Mammary epithelial cell (primary cell): Measurements from ENCODE around the gene PPP1R9B.

Experiments
- EZH2 ChIP-seq: IDR thresholded peaks from 2 replicates; pipeline ENCODE4 v1.6.1; 2012; ENCODE audit warnings: low read length, inconsistent platforms, borderline replicate concordance
- TF ChIP-seq, protein P1 (sequence below), 2 donors: IDR thresholded peaks in 1 of 2; conservative IDR thresholded peaks in 1 of 2; 2 replicates each; pipeline ENCODE4 v1.5.1; 2011 to 2012; ENCODE audit warnings: inconsistent platforms in 2 of 2, low read length in 2 of 2, mild to moderate bottlenecking in 2 of 2, control low read depth in 1 of 2, low read depth in 1 of 2; ENCODE audit not compliant: insufficient read depth in 1 of 2; ENCODE audit errors: extremely low read depth in 1 of 2

DNA sequence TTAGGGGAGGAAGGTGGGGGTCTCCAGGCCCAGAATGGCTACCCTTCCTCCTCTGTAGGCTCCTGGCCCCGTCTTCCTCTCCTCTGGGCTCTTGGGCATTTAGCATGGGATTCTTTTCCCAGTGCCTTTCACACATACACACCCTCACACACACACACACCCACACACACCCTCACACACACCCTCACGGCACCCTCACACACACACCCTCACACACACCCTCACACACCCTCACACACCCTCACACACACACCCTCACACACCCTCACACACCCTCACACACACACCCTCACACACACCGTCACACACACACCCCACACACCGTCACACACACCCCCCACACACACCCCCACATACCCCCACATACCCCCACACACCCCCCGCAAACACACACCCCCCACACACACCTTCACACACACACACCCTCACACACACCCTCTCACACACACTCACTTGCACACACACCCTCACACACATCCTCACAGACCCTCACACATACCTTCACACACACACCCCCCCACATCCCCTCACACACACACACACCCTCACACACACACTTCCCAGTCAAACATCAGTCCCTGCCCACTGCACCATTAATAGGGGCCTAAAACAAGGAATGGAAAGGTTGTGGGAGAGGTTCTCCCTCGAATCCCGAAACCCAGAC lies 16.2 kb upstream of the PPP1R9B start:
- TF ChIP-seq, protein P1, sequence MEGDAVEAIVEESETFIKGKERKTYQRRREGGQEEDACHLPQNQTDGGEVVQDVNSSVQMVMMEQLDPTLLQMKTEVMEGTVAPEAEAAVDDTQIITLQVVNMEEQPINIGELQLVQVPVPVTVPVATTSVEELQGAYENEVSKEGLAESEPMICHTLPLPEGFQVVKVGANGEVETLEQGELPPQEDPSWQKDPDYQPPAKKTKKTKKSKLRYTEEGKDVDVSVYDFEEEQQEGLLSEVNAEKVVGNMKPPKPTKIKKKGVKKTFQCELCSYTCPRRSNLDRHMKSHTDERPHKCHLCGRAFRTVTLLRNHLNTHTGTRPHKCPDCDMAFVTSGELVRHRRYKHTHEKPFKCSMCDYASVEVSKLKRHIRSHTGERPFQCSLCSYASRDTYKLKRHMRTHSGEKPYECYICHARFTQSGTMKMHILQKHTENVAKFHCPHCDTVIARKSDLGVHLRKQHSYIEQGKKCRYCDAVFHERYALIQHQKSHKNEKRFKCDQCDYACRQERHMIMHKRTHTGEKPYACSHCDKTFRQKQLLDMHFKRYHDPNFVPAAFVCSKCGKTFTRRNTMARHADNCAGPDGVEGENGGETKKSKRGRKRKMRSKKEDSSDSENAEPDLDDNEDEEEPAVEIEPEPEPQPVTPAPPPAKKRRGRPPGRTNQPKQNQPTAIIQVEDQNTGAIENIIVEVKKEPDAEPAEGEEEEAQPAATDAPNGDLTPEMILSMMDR (conservative IDR thresholded peaks at IDR 0.05 in 1 of 2, IDR thresholded peaks at IDR 0.05 in 1 of 2; ENCODE audit: extremely low read depth in 1 of 2, insufficient read depth in 1 of 2, low read depth in 1 of 2, low read length in 2 of 2): no peak
- no peak for TF ChIP-seq EZH2
